ENCODE data around the gene CADM2.

CADM2 gene

DNA sequence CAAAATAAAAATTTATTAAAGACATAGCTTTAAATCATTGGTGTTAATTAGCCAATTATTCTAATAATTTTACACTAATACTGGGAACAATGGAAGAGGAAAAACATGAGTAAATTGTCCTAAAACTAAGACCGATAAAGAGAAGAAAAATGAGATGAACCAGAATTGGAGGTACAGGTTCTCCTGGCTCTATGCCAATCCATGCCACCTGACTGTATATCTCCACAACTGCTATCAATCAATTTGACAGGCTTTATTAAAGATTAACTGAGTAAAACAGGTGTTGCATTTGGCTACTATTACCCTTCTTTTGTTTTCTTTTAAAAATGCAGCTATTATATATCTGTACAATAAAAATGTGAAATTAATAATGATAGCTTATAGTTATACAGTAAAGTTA, 850.0 kb downstream of the CADM2 start:
- no peak for DNase-seq (ENCODE audit: low read depth)

DNA sequence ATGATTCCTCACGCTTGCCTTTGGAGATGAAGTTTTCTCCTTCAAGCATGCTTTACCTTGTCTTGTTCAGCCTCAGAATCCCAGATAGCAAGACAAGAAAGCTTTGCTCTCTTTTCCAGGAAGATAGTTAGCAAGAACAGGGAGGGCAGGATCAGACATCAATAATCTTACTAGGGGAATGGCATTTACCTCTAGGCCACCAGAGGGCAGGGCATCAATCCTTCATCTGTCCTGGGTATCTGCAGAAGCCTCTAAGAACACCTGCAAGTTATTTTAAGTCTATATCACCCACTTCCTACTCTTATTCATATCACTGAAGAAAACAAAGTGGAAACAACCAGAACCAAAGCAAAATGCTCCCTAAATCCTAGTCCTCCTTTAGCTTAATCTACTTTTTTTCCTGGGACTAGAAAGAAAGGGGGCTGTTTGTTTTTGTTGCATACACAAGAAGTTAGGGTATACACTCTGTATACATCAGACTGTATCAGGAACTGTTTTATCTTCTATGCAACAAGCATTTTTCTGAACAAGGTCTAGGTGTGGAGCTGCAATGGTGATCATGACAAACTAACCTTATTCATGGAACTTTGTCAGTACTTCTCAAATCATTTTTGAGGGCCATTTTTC, 862.5 kb downstream of the CADM2 start:
- no peak for DNase-seq (ENCODE audit: low read depth)

DNA sequence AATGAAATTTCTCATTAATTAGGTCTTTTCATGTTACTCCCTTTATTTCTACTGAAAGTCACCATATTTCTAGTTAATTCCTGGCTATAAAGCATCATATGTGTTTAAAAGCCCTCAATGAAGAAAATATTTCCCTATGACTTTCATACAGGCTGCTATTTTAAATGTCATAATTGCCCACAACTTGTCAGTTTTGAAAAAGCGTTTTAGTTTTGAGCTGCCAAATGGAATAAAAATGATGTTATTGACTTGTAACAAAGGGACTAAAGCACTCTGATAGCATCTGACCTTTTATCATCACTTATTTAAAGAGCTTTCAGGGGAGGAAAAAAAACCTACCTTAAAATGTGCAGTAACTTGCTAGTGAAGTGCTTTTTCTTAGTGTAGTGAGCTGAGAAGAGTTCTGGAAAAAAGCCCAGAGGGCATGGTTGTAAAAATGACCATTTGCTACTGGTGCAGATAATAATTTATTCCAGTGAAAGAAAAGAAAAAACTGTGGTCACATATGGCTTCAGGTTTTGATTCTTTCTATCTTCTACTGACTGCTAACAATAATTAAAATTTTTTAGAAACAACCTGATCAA, 877.2 kb downstream of the CADM2 start:
- no peak for DNase-seq (ENCODE audit: low read depth)

DNA sequence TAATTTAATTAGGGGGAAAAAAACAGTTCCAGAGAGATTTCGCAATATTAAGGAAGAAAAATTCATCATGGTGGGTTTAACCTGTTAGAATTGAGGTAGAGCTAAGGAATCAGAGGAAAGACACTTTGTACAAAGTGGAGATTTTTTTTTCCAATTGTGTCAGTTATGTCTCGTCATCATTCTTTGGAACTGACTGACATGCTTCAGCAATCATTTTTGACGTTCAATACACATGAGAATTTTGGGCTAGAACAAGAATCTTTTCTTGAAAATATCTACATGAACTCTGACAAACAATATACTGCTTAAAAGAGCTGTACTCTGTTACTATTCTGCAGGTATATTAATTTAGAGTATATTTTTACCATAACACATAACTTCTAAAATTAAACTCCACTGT, 878.6 kb downstream of the CADM2 start:
- DNase-seq (ENCODE audit: low read depth), result no peak

DNA sequence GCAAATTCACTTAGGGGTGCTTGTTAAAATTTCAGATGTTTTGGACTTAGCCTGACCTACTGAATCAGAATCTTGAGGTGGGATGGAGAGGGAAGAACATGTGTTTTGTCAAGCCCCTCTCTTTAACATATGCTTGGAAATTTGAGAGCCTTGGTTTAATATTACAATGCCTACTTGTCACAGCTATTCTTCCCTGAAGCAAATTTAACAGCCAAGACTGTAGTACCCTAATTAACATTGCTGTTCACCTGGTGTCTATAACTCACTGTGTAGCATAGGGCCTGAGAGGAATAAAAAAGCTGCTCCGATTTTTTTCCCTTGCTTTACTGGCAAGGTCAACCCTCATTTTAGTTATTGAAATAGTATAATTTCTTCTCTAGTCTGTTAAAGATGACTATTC, 880.1 kb downstream of the CADM2 start:
- DNase-seq (ENCODE audit: low read depth), result no peak

DNA sequence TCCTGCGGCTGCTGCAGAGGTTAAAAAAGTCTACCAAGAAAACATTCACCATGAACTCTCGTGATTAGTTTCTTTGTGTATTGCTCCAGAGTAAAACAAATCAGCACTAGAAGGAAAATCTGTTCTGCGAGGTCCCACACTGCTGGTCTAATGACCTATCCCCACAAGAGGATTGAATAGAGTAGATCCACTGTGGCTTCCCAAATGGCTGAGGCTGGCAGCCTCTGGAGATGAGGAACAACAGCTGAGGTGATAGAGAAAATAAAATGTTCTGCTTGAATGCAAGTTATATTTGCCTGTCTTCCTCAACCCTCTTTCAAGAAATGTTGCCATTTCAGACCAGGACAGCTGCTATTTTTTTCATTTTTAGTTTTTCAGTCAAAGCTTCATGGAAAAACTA, 883.3 kb downstream of the CADM2 start:
- no peak for DNase-seq (ENCODE audit: low read depth)

DNA sequence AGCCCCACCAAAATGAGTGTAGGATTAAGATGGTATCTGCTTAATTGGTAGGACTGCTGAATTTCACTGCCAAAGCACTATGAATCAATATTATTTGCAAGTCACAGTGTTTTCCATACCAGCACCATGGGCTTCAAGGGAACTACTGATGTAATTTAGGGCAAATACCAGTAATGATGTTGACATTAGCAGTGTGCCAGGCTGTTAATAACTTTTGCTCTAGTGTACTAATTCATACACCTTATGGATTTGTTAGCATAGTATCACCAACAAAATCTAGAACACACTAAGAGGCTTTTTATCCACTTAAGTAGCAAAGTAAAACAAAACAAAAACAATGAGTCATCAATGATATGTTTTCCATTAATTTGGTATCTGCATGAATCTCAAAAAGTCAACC, 888.2 kb downstream of the CADM2 start:
- no peak for DNase-seq (ENCODE audit: low read depth)

DNA sequence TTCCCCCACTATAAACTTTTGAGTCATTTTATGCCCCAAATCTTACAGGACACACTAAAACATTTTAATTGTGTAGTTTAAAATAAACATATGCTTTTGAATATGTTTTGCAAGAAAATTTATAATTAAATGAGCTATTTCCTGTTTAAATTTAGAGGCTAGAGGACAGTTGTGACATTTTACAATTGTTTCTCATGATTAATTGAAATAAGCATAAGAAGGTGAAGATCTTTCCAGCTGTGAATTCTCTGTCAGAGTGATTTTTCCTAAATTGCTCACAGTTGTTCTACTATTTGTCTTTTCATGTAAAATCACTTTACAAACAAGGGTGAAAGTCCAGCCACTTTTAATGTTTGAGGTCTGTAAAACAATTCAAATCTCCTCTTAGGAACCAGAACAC, 892.3 kb downstream of the CADM2 start:
- no peak for DNase-seq (ENCODE audit: low read depth)

DNA sequence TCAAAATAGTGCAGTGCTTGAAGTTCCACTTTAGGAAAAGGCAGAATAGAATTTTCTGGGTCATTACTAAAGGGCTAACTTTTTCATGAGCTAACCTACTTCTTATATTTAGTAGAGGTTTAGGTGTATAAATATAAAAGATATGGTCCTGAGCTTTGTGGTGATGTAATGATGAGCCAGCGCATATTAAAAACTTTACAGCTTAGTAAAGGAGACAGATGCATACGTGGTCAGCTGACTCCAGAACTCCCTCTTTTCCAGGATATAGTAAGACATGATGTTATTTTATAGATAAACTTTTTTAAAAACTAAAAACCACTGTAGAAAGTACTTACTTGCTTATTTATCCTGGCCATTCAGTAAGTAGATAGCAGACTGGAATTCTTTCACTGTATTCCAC, 895.0 kb downstream of the CADM2 start:
- DNase-seq (ENCODE audit: low read depth), result no peak

DNA sequence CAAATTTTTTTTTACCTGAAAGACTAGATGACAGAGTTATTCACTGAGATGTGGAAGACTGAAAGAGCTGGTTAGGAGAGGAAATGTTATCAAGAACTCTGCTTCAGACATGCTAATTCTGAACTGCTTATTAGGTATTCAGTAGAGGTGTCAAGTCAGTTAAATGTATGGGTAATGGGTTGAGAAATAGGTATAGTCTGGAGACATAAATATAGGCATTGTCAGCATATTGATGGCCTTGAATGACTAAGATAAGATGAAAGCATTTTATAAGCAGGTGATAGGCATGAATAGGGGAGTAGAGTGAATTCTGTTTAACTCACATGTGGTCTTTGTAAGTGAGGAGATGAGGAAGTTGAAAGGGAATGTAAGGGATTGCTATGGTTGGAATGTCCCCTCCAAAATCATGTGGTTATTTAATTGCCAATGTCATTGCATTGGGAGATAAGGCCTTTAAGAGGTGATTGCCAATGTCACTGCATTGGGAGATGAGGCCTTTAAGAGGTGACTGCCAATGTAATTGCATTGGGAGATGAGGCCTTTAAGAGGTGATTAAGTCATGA, 904.2 kb downstream of the CADM2 start:
- no peak for DNase-seq (ENCODE audit: low read depth)

DNA sequence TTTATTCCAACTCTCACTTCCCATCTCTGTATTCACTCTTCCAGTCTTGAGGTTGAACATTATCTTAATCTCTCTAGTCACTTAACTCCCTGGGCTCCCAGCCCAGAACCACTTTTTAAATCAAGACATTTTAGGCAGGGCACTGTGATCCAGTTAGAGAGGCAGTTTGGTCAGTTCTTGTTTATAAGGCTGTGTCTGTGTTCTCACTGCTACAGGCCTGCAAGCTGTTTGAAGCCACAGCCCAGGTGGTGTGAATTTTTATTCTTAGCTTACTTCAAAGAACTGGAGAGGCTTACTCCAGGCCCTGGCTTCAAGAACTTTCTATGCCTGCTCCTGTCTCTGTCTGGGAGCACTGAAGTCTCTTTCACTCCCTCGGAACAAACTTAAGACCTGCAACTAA, 906.1 kb downstream of the CADM2 start:
- DNase-seq (ENCODE audit: low read depth), result no peak

DNA sequence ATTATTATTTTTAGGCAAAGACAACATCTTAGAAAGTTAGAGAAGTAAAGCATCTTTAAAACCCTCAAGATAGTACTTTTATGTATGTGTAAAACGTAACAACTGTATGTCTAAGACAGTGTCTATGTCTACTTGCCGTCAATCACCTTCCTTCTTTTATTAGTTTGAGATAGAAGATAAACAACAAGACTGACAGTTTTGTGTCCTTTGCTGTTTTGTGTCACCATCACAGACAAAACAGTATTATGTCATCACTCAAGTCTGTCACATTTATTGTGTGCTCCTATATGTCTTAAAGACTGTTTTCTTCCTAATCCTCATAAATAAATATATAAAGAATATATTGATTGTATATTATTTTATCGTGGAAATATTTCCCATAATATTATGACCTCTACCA, 908.3 kb downstream of the CADM2 start:
- DNase-seq (ENCODE audit: low read depth), result no peak

DNA sequence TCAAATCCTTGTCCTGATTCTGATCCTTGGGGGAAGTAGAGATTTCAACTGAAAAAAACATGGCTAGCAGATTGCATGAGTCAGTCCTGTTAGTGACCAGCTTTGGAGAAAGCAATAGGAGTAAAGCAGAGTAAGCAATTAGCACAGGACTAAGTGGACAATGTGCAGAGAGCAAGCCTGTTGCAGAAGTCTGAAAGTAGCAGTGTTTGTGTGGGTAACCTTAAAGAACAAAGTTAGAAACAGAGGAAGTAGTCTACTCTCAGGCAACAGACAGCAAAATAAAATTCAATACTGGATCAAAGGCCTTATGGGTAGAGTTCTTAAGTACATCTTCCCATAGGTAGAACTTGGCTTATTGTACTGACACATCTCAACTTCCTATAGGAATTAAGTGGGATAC, 916.8 kb downstream of the CADM2 start:
- no peak for DNase-seq (ENCODE audit: low read depth)

DNA sequence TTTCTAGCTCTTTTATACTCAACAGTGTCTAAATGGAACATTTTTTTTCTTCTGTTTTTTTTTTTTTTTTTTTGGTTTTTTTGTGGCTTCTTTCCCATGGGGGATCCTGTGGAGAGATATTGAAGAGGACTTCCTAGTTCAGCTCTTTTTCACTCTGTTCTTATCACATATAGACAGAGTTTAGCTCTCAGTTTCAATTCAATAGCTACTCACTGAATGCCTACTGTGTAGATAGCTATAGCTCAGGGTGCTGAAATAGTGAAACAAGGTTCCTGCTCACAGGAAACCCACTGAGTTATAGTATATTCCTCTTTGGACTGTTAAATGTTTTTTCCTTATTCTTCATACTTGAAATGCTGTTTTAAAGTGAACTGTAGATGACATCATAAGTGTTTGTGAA, 918.8 kb downstream of the CADM2 start:
- DNase-seq (ENCODE audit: low read depth), result no peak

DNA sequence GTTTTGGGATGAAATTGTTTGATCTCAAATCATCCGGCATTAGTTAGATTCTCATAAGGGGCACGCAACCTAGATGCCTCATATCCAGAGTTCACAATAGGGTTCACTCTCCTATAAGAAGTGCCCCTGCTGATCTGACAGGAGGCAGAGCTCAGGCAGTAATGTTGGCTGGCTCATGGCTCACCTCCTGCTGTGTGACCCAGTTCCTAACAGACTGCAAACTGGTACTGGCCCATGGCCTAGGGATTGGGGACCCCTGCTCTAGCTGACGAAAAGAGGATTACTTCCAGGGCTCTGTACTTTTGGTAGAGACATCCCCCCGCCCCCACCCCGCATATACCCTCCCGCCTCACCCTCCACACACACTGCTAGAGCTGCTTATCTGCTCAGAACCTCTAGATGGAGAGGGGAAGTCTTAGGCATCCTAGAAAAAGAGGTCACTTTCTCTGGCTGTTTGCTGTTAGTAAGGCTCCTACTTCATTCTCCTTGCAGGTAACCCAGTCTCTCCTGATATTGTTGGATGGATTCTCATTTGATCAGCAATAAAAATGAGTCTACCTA, 923.1 kb downstream of the CADM2 start:
- no peak for DNase-seq (ENCODE audit: low read depth)

DNA sequence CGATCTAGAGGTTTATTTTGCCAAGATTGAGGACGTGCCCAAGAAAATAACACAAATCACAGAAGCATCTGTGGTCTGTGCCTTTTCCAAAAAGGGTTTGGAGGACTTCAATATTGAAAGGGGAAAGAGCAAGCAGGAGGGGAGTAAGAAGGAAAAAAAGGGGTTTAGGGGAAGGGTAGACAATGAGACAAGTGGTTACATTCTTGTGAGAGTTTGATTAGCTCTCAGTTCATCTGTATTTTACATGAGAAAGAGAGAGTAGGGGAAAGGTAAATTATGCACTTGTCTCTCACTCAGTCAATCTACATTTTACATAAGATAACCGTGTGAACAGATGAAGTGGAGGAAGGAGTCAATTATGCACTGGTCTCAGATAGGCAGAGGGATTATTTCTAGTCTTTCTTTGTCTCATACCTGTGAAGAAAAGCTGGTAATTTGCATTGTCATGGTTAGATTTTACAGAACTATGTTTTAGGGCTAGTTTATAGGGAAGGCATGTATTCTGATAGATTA, 931.3 kb downstream of the CADM2 start:
- no peak for DNase-seq (ENCODE audit: low read depth)

DNA sequence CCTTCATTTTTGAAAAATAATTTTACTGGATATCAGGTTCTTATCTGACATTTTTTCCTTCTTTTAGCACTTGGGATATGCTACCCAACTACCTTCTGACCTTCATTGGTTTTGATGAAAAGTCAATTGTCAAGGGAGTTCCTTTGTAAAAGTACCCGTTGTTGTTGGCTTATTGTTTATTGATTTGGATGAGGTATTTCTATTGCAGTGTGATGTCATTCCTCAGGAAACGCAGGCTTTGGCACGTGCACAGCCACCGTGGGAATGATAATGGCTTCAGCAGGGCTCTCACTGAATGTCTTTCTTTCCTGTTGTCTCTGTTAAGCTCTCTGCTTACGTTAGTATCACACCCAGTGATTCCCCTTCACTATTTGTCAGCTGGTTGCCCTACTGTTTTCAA, 944.6 kb downstream of the CADM2 start:
- DNase-seq (ENCODE audit: low read depth), result no peak

DNA sequence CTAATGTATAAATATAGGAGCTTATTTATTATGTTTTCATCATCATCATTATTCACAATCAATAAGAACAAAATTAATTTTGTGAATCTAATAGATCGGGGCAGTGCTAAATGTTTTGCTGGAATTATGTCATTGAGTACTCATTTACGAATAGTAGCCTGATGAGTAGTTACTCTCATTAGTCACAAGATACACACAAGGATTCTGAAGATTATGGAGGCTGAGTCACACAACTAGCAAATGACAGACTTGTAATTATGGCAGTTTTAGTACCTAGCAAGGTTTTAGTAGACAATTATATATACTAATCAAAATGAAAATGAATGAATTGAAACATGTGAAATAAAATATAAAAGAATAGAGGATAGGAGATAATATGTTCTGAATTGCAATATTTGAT, 954.2 kb downstream of the CADM2 start:
- peak; percentile 47 for DNase-seq (ENCODE audit: low read depth)

DNA sequence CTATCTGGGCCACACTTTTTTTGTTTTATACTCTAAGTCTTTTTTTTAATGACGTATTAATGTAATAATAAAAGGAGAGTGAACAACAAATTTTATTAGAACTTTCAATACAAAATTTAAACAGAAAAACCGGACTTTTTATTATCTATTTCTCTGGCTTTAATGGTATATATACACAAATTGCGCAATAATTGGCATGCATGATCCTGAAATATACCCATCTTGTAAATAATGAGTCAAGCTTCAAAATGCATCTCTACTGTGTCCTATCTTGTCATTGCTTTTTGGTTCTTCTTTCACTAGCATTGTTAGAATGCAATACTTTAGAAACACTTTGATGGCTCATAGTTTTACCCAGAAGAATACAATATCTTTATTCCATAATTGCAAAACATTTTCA, 963.6 kb downstream of the CADM2 start:
- DNase-seq (ENCODE audit: low read depth), result no peak

DNA sequence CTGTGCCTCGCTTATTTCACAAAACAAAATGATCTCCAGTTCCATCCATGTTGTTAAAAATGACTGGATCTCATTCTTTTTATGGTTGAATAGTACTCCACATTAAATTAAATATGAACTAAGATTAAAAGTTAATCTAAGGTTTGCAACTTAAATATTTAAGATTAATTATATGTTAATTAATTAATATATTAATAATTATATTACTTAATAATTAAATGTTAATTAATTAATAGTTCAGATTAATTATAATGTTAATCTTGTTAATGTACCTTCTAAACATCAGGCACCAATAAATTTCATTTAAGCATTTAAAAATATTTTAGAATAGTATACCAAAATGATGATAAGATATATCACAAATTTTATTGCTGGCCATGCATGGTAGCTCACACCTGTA, 971.9 kb downstream of the CADM2 start:
- DNase-seq (ENCODE audit: low read depth), result no peak

DNA sequence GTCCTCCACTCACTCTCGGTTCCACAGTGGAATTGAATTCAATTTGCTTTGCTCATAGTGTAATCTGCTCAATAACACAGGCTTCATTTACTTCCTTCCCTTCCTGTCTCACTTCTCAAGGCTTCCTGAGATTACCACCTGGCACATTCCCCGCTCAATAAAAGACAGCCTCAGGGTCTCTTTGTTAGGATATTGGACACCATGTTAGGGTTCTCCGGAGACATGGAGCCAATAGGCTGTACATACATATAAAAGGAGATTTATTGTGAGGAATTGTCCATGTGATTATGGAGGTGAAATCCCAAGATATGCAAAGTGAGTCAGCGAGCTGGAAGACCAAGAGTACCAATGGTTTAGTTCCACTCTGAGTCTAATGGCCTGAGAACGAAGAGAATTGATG, 974.5 kb downstream of the CADM2 start:
- no peak for DNase-seq (ENCODE audit: low read depth)

DNA sequence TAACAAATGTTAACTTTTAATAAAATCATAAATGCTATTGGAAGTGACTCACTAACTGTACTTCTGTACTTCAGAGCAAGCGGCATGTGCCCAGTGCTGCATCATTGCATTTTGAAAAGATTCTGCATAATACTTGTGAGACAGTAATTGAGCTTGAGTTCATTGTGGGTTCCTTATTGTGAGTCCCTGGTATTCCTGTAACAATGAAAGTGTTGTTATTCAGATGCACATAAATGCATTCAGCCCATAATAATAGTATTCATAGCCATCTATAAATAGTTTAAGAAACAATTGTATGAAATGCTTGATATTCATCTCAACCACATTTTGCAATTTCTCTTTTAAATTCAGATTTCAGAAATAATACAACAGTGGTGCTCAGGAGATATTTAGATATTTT, 976.4 kb downstream of the CADM2 start:
- no peak for DNase-seq (ENCODE audit: low read depth)

DNA sequence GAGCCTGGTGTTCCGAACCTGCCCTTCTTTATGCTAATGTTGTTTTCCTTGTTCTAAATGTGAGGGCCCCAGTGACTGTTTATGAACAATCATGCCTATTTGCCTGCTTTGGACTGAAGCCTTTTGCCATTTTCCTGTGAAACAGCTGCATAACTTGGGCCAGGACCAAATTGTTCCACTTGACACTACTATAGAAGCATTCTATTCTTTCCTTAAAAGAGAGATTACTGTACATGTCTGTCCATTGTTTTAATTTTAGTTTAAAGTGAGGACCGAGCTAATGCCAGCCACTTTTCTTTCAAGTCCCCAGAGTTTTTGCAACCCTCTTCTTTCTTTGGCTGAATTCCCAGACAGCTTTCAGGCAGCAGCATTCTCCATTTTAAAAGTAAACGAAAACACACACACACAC, 980.3 kb downstream of the CADM2 start:
- DNase-seq (ENCODE audit: low read depth), result no peak

DNA sequence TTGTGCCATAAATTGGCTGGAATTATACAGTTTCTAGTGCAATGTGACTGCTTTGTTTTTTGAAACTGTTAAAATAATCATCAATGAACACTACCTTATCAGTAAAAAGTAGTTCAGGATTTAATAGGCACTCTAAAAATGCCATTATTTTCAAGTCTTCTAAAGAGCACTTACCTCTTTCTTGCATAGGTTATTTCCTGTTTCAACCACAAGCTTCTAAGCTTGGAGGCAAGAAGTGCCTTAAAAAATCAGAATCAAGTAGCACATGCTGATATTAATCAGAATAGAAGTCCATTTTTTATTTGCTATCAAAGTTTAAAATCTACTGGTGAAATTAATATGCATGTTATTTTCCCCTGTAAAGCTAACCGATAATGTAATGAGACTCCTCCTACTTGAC, 991.6 kb downstream of the CADM2 start:
- no peak for DNase-seq (ENCODE audit: low read depth)

All from HS-5 (cell line).